Caco-2 (cell line): Measurements from ENCODE around the gene NPAS3. TPM values are rescaled to one million over a fixed set of nuclear protein-coding genes. Genes with fewer than 3 reads are reported as not detected.

Experiments used
- BruUV-seq: library from RNA; stranded (reverse); fragments of 400-500 nt; replicated peaks from 2 replicates; lab custom pipeline; 2021; lab: Mats Ljungman, UMichigan
- CTCF ChIA-PET: fragments of 300-600 bp; sonication (Branson Sonifier 250); formaldehyde crosslinking; loops from one replicate; lab custom pipeline; 2022; ENCODE audit warnings: antibody characterized with exemption; lab: Charles Lee
- POLR2A ChIA-PET: fragments of 300-600 bp; sonication (Branson Sonifier 250); formaldehyde crosslinking; loops from one replicate; lab custom pipeline; 2022; ENCODE audit warnings: antibody characterized with exemption; lab: Charles Lee
- DNase-seq, 2 experiments: peaks; one replicate each; pipeline versions ENCODE4 v3.0.0 to v3.0.0-alpha.2; 2020 to 2022
- H3K27me3 ChIP-seq: replicated peaks from 2 replicates; pipeline ENCODE4 v1.6.0; 2011; ENCODE audit warnings: low read length; ENCODE audit not compliant: control insufficient read depth, insufficient read depth
- H3K36me3 ChIP-seq: 2 replicates; pipeline ENCODE4 v1.5.1; 2011; ENCODE audit warnings: low read length; ENCODE audit not compliant: control insufficient read depth, insufficient read depth
- H3K4me1 ChIP-seq: fragments of 250-450 bp; sonication (Bioruptor Pico); 2 replicates; pipeline ENCODE4 v1.5.1; 2020; ENCODE audit warnings: mild to moderate bottlenecking
- H3K4me3 ChIP-seq: 2 replicates; pipeline ENCODE4 v1.5.1; 2011; ENCODE audit warnings: low read depth, mild to moderate bottlenecking, control low read depth, low read length
- H3K9me3 ChIP-seq: fragments of 250-450 bp; sonication (Bioruptor Pico); 2 replicates; pipeline ENCODE4 v1.5.1; 2020; ENCODE audit warnings: mild to moderate bottlenecking, moderate library complexity
- H3K27ac Mint-ChIP-seq: one replicate; pipeline ENCODE4 v1.8.0; 2022; ENCODE audit warnings: mixed read lengths; ENCODE audit not compliant: unreplicated experiment
- H3K27me3 Mint-ChIP-seq: one replicate; pipeline ENCODE4 v1.8.0; 2022; ENCODE audit warnings: mixed read lengths; ENCODE audit not compliant: insufficient read depth, unreplicated experiment
- H3K36me3 Mint-ChIP-seq: one replicate; pipeline ENCODE4 v1.8.0; 2022; ENCODE audit warnings: mild to moderate bottlenecking, mixed read lengths; ENCODE audit not compliant: insufficient read depth, unreplicated experiment
- H3K4me1 Mint-ChIP-seq: one replicate; pipeline ENCODE4 v1.8.0; 2022; ENCODE audit warnings: low read depth, mixed read lengths; ENCODE audit not compliant: unreplicated experiment
- H3K4me3 Mint-ChIP-seq: one replicate; pipeline ENCODE4 v1.8.0; 2022; ENCODE audit warnings: mild to moderate bottlenecking, moderate library complexity, mixed read lengths; ENCODE audit not compliant: unreplicated experiment
- H3K9me3 Mint-ChIP-seq: one replicate; pipeline ENCODE4 v1.8.0; 2022; ENCODE audit warnings: mixed read lengths; ENCODE audit not compliant: unreplicated experiment
- CTCF ChIP-seq, 2 experiments: fragments of 200-600 bp in 1 of 2; IDR thresholded peaks; 1 replicate in 1 of 2; 2 replicates in 1 of 2; pipeline versions ENCODE4 v1.5.1 to v1.8.0; 2011 to 2022; ENCODE audit warnings: antibody characterized with exemption in 1 of 2, control low read depth in 1 of 2, inconsistent platforms in 1 of 2, low read depth in 1 of 2, low read length in 1 of 2, mild to moderate bottlenecking in 1 of 2, moderate library complexity in 1 of 2; ENCODE audit not compliant: insufficient read depth in 1 of 2, severe bottlenecking in 1 of 2, unreplicated experiment in 1 of 2
- intact Hi-C: fragments of 100-400 bp; cut with micrococcal nuclease; formaldehyde crosslinking; loops from one replicate; pipeline ENCODE4 v1.10.0; 2022; ENCODE audit not compliant: unreplicated experiment
- total RNA-seq: library from RNA; stranded (reverse); gene quantifications from 2 replicates; pipeline ENCODE4 v1.2.3, GENCODE V29; 2022

NPAS3 gene
- total RNA-seq, 1 experiment from 2014 or later = not detected

GRCh38 chr14:33521192-33521591 is 582.5 kb downstream of the NPAS3 start:
- no peaks in the 10 kb centered on the region for H3K9me3 Mint-ChIP-seq
- POLR2A ChIA-PET = no interaction called here
- BruUV-seq = no TSS peak

DNA sequence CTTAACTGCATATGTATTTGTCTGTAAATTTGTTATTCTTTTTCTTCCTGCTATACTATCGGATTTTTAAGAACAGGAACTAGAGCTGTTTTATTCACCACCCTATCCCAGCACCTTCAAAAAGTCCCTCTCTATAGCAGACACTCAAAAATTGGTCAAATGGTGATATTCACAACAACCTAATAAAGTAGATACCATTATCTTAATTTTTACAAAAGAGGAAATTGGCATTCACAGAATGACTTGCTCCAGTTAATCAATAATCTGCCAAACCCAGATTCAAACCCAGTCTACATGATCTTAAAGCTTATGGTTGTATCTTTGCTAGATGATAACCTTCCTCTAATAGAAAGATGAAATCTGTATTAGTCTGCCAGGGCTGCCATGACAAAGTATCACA is 585.6 kb downstream of the NPAS3 start:
- Mint-ChIP-seq H3K9me3 (no peaks in the 10 kb centered on the region), H3K4me1 (no peaks in the 10 kb centered on the region), H3K27ac (no peak overlapping the region), H3K27me3 (peaks cover 16% of the 10 kb centered on the region), H3K36me3 (no peaks in the 10 kb centered on the region), H3K4me3 (no peak overlapping the region)
- TF ChIP-seq CTCF (IDR thresholded peaks at IDR 0.05; ENCODE audit: insufficient read depth in 1 of 2, low read depth in 1 of 2, low read length in 1 of 2, severe bottlenecking in 1 of 2, unreplicated experiment in 1 of 2) = no peak
- H3K9me3 ChIP-seq = no peaks in the 10 kb centered on the region
- H3K27me3 ChIP-seq = no peaks in the 10 kb centered on the region; the same call in 1 of the 2 replicates
- BruUV-seq = no TSS peak
- H3K4me1 ChIP-seq = no peaks in the 10 kb centered on the region
- H3K36me3 ChIP-seq = no peaks in the 10 kb centered on the region
- POLR2A ChIA-PET = no interaction called here
- intact Hi-C loops = no loop called here
- no peak overlapping the region for H3K4me3 ChIP-seq
- CTCF ChIA-PET = no interaction called here
- DNase-seq = no peak

More at GRCh38 chr14:33521192-33521591, 582.5 kb downstream of the NPAS3 start:
- Mint-ChIP-seq H3K36me3 (no peaks in the 10 kb centered on the region), H3K4me3 (no peak overlapping the region), H3K27ac (no peak overlapping the region), H3K4me1 (no peaks in the 10 kb centered on the region), H3K27me3 (peaks cover 6% of the 10 kb centered on the region)
- H3K9me3 ChIP-seq = no peaks in the 10 kb centered on the region
- TF ChIP-seq CTCF (IDR thresholded peaks at IDR 0.05; ENCODE audit: insufficient read depth in 1 of 2, low read depth in 1 of 2, low read length in 1 of 2, severe bottlenecking in 1 of 2, unreplicated experiment in 1 of 2) = no peak
- no peaks in the 10 kb centered on the region for H3K27me3 ChIP-seq
- no peak overlapping the region for H3K4me3 ChIP-seq
- no peak for DNase-seq
- no peaks in the 10 kb centered on the region for H3K36me3 ChIP-seq
- intact Hi-C loops = no loop called here
- no peaks in the 10 kb centered on the region for H3K4me1 ChIP-seq
- CTCF ChIA-PET = no interaction called here

DNA sequence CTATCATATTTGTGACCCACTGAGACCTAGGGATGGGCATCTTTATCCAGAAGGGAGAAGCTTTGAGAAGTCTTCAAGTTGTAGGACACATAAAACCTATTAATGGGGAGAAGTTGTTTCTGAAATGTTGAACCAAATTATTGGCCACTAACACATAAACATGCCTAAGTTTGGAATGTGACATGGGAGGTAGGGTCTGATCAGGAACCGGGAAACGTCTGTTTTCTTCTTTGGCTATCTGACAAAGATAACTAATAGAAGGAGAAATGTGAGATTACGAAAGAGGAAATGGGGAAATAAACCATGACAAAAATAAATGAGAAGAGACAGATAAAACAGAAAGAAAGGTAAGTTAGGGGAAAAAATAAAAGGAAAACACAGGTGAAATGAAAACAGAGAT is 586.9 kb downstream of the NPAS3 start:
- intact Hi-C loops = no loop called here
- H3K9me3 Mint-ChIP-seq = no peaks in the 10 kb centered on the region
- no peak for TF ChIP-seq CTCF (IDR thresholded peaks at IDR 0.05; ENCODE audit: insufficient read depth in 1 of 2, low read depth in 1 of 2, low read length in 1 of 2, severe bottlenecking in 1 of 2, unreplicated experiment in 1 of 2)
- Histone ChIP-seq H3K4me3 (no peak overlapping the region), H3K27me3 (no peaks in the 10 kb centered on the region; the same call in 1 of the 2 replicates), H3K4me1 (no peaks in the 10 kb centered on the region), H3K9me3 (no peaks in the 10 kb centered on the region), H3K36me3 (no peaks in the 10 kb centered on the region)
- BruUV-seq = no TSS peak
- ChIA-PET POLR2A (no interaction called here), CTCF (no interaction called here)
- H3K27ac Mint-ChIP-seq = no peak overlapping the region
- no peaks in the 10 kb centered on the region for H3K4me1 Mint-ChIP-seq
- H3K36me3 Mint-ChIP-seq = no peaks in the 10 kb centered on the region
- DNase-seq = no peak
- H3K4me3 Mint-ChIP-seq = no peak overlapping the region
- H3K27me3 Mint-ChIP-seq = peaks cover 16% of the 10 kb centered on the region
